Measurements from ENCODE around the gene PPFIBP1. TPM values are rescaled to one million over a fixed set of nuclear protein-coding genes. Genes with fewer than 3 reads are reported as not detected.

PPFIBP1 gene
- total and polyA plus RNA-seq, 4 experiments from 2014 or later: 2.1 to 6.5 (median 3.8) TPM

DNA sequence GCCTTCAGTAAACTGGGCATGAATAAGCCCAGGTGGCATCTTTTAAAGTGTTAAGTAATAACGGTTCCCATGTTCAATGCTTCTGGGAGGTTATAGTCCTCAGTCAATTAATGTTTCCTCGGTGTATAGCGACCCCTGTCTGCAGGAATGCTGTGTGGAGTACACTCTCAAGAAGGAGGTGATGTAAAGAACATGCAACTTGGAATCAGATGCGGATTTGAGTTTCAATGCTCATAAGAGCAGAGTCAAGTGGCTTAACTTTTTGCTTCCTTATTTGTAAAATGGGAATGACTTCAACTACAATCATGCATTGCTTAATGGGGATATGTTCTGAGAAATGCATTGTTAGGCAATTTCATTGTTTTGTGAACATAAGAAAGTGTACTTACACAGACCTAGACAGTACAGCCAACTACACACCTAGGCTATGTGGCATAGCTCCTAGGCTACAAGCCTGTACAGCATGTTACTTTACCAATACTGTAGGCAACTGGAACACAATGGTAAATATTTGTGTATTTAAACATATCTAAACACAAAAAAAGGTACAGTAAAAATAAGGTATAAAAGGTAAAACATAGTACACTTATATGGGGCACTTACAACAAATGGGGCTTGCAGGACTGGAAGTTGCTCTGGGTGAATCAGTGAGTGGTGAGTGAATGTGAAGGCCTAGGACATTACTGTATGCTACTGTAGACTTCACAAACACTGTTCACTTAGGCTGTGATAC lies 179.9 kb downstream of the PPFIBP1 start:
- H3K4me1 ChIP-seq (ENCODE audit: insufficient read depth, low read length): no peaks in the 10 kb centered on the region
- H3K27ac ChIP-seq (ENCODE audit: low read depth, low read length): no peak overlapping the region
- H3K36me3 Mint-ChIP-seq: no peaks in the 10 kb centered on the region
- peak overlapping the region in 1 of 7 donors; percentile 47 for H3K27ac Mint-ChIP-seq
- no peaks in the 10 kb centered on the region for H3K9me3 Mint-ChIP-seq
- CTCF ChIA-PET (ENCODE audit: partially characterized antibody): interaction anchor here (0.7 to 7.6 kb wide), 8 partner anchors 8 to 688 kb away, joined by 3 to 65 read pairs (median 4); partner anchors contain the start of gene REP15
- no peak overlapping the region for H3K4me3 ChIP-seq (ENCODE audit: low read length in 2 of 2)
- intact Hi-C loops (cut with micrococcal nuclease): loop anchor here (1.0 to 10.0 kb wide), 2 partner anchors 269 to 679 kb away; partner anchors contain the start of gene MED21
- no peaks in the 10 kb centered on the region for H3K36me3 ChIP-seq (ENCODE audit: insufficient read depth, low read length)
- no peaks in the 10 kb centered on the region for H3K27me3 ChIP-seq (ENCODE audit: insufficient read depth, low read length)
- peak; percentile 52 to 68 (median 58) for DNase-seq
- H3K4me3 Mint-ChIP-seq: no peak overlapping the region
- no peaks in the 10 kb centered on the region for H3K9me3 ChIP-seq (ENCODE audit: control insufficient read depth in 1 of 2, low read length in 2 of 2)
- H3K4me1 Mint-ChIP-seq: peaks cover 0 to 3% (median 0%) of the 10 kb centered on the region in 4 donors
- H3K27me3 Mint-ChIP-seq: peaks cover 2 to 7% of the 10 kb centered on the region in 2 donors
- POLR2A ChIA-PET (ENCODE audit: partially characterized antibody): no interaction called here

DNA sequence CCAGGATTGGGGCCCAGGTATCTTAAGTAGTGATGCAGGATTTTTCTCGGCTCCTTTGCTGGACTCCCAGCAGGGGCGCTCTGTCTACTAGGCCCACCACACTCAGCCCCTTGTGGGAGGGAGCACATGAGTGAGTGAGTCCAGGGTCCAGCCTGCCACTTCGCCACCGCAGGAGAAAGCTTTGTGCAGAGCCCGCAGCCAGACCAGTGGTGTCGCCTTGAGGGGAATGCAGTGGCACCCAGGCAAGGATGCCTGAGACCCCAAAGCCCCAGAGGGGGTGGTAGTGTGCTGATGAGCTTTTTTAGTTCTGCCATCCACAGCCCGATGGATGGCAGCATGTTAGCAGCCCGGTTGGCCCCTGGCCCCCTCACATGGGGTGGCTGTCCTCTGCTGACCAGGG lies 181.3 kb downstream of the PPFIBP1 start:
- Mint-ChIP-seq H3K4me1 (peaks cover 0 to 4% (median 3%) of the 10 kb centered on the region in 4 donors), H3K27me3 (peaks cover 2 to 4% of the 10 kb centered on the region in 2 donors), H3K9me3 (peaks cover 0 to 2% (median 0%) of the 10 kb centered on the region in 8 donors), H3K27ac (no peak overlapping the region), H3K36me3 (peaks cover 0 to 3% of the 10 kb centered on the region in 2 donors), H3K4me3 (no peak overlapping the region)
- intact Hi-C loops (cut with micrococcal nuclease): loop anchor here (10.0 kb wide), 1 partner anchor 680 kb away; the partner anchor contains the start of gene MED21
- ChIA-PET POLR2A (ENCODE audit: partially characterized antibody) (no interaction called here), CTCF (ENCODE audit: partially characterized antibody) (interaction anchor here (1.2 to 7.6 kb wide), 3 partner anchors 31 to 271 kb away, joined by 4 to 65 read pairs (median 18); no protein-coding TSS in a partner anchor)
- Histone ChIP-seq H3K27ac (ENCODE audit: low read depth, low read length) (no peak overlapping the region), H3K27me3 (ENCODE audit: insufficient read depth, low read length) (no peaks in the 10 kb centered on the region), H3K4me3 (ENCODE audit: low read length in 2 of 2) (no peak overlapping the region), H3K36me3 (ENCODE audit: insufficient read depth, low read length) (no peaks in the 10 kb centered on the region), H3K4me1 (ENCODE audit: insufficient read depth, low read length) (no peaks in the 10 kb centered on the region), H3K9me3 (ENCODE audit: control insufficient read depth in 1 of 2, low read length in 2 of 2) (no peaks in the 10 kb centered on the region)
- no peak for DNase-seq

DNA sequence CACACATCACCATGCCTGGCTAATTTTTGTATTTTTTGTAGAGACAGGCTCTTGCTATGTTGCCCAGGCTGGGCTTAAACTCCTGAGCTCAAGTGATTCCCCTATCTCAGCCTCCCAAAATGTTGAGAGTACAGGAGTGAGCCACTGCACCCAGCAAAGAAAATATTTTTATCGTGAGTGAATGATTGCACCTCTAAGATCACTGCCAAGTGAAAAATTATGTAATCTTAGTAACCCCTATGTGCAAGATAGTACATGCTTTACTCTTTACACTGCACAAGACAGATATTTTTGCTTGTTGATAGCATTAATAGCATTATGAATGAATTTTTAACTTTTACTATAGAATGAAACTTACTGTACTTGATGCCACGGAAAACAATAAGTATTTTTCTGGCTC lies 183.2 kb downstream of the PPFIBP1 start:
- no peak overlapping the region for H3K27ac Mint-ChIP-seq
- H3K9me3 Mint-ChIP-seq: peaks cover 0 to 5% (median 0%) of the 10 kb centered on the region in 8 donors
- H3K4me3 Mint-ChIP-seq: no peak overlapping the region
- H3K36me3 ChIP-seq (ENCODE audit: insufficient read depth, low read length): peaks cover 3% of the 10 kb centered on the region
- H3K4me3 ChIP-seq (ENCODE audit: low read length in 2 of 2): no peak overlapping the region
- peaks cover 0 to 2% of the 10 kb centered on the region in 2 donors for H3K27me3 Mint-ChIP-seq
- DNase-seq: no peak
- H3K27me3 ChIP-seq (ENCODE audit: insufficient read depth, low read length): no peaks in the 10 kb centered on the region
- no peak overlapping the region for H3K27ac ChIP-seq (ENCODE audit: low read depth, low read length)
- H3K9me3 ChIP-seq (ENCODE audit: control insufficient read depth in 1 of 2, low read length in 2 of 2): no peaks in the 10 kb centered on the region
- POLR2A ChIA-PET (ENCODE audit: partially characterized antibody): no interaction called here
- H3K4me1 ChIP-seq (ENCODE audit: insufficient read depth, low read length): peaks cover 12% of the 10 kb centered on the region
- H3K4me1 Mint-ChIP-seq: peaks cover 8 to 24% (median 17%) of the 10 kb centered on the region in 4 donors
- CTCF ChIA-PET (ENCODE audit: partially characterized antibody): interaction anchor here (1.3 to 2.3 kb wide), 3 partner anchors 9 to 273 kb away, joined by 4 to 18 read pairs (median 8); no protein-coding TSS in a partner anchor
- H3K36me3 Mint-ChIP-seq: peaks cover 0 to 17% of the 10 kb centered on the region in 2 donors
- intact Hi-C loops (cut with micrococcal nuclease): loop anchor here (10.0 kb wide), 1 partner anchor 682 kb away; the partner anchor contains the start of gene MED21

DNA sequence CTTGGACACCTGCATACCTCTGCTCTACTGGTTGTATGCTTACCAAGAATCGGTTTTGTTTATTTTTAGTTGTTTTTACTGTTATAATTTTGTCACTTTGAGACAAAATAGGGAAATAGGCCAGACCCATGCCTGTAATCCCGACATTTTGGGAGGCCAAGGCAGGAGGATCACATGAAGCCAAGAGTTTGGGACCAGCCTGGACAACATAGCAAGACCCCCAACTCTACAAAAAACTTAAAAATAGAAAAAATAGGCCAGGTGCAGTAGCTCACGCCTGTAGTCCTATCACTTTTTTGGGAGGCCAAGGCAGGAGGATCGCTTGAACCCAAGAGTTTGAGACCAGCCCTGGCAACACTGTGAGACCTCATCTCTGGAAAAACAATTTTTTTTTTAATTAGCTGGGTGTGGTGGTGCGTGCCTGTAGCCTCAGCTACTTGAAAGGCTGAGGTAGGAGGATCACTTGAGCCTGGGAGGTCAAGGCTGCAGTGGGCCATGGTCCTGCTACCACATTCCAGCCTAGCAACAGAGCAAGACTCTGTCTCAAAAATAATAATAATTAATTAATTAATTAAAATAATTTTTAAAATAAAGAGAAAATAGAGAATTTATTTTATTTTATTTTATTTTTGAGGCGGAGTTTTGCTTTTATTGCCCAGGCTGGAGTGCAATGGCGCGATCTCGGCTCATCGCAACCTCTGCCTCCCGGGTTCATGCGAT lies 185.4 kb downstream of the PPFIBP1 start:
- no peak overlapping the region for H3K27ac ChIP-seq (ENCODE audit: low read depth, low read length)
- Mint-ChIP-seq H3K4me1 (peaks cover 15 to 40% (median 28%) of the 10 kb centered on the region in 4 donors), H3K4me3 (peak overlapping the region in 6 of 8 donors; percentile 4 to 100 (median 98)), H3K9me3 (peaks cover 0 to 5% (median 0%) of the 10 kb centered on the region in 8 donors), H3K27ac (peak overlapping the region in 3 of 7 donors; percentile 30 to 99 (median 97)), H3K27me3 (no peaks in the 10 kb centered on the region), H3K36me3 (peaks cover 0 to 24% of the 10 kb centered on the region in 2 donors)
- peak overlapping the region in 1 of 2 donors; percentile 78 for H3K4me3 ChIP-seq (ENCODE audit: low read length in 2 of 2)
- CTCF ChIA-PET (ENCODE audit: partially characterized antibody): interaction anchor here (0.8 to 1.3 kb wide), 3 partner anchors 8 to 276 kb away, joined by 3 to 4 read pairs (median 3); no protein-coding TSS in a partner anchor
- H3K9me3 ChIP-seq (ENCODE audit: control insufficient read depth in 1 of 2, low read length in 2 of 2): no peaks in the 10 kb centered on the region
- H3K4me1 ChIP-seq (ENCODE audit: insufficient read depth, low read length): peaks cover 25% of the 10 kb centered on the region
- no peak for DNase-seq
- H3K27me3 ChIP-seq (ENCODE audit: insufficient read depth, low read length): no peaks in the 10 kb centered on the region
- peaks cover 3% of the 10 kb centered on the region for H3K36me3 ChIP-seq (ENCODE audit: insufficient read depth, low read length)
- POLR2A ChIA-PET (ENCODE audit: partially characterized antibody): interaction anchor here (0.6 to 1.6 kb wide), 4 partner anchors 9 to 687 kb away, joined by 3 to 11 read pairs (median 4); partner anchors contain the start of genes CCDC91, KLHL42, MANSC4 and MED21
- intact Hi-C loops (cut with micrococcal nuclease): loop anchor here (10.0 kb wide), 1 partner anchor 685 kb away; the partner anchor contains the start of gene MED21

DNA sequence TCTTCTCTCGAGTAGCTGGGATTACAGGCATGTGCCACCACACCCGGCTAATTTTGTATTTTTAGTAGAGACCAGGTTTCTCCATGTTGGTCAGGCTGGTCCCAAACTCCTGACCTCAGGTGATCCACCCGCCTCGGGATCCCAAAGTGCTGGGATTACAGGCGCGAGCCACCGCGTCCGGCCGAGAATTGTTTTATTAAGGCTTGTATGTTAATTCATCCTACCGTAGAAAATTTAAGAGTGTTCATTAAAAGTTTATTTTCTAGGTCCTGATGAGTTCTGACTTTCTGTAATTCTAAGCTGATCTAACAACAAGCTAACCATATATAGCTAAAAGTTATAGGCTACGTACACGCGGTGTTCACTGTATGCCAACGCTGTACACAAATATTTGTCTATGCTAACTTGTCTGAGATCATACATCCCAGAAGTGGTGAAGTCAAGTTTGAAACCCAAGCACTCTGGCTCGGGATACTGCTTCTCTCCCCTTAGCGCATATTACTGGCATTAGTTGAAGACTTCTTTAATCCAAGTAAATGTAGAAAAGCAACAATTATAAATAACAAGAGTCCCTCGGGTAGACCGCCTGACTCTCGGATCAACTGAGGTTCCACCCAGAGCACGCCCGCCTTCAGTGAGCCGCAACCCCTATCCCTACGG lies 186.1 kb downstream of the PPFIBP1 start:
- Histone ChIP-seq H3K27me3 (ENCODE audit: insufficient read depth, low read length) (no peaks in the 10 kb centered on the region), H3K4me1 (ENCODE audit: insufficient read depth, low read length) (peaks cover 25% of the 10 kb centered on the region), H3K27ac (ENCODE audit: low read depth, low read length) (peak overlapping the region; percentile 70), H3K4me3 (ENCODE audit: low read length in 2 of 2) (peak overlapping the region; percentile 52 to 78), H3K36me3 (ENCODE audit: insufficient read depth, low read length) (peaks cover 3% of the 10 kb centered on the region), H3K9me3 (ENCODE audit: control insufficient read depth in 1 of 2, low read length in 2 of 2) (no peaks in the 10 kb centered on the region)
- DNase-seq: no peak
- Mint-ChIP-seq H3K36me3 (peaks cover 4 to 29% of the 10 kb centered on the region in 2 donors), H3K27me3 (no peaks in the 10 kb centered on the region), H3K9me3 (peaks cover 0 to 5% (median 0%) of the 10 kb centered on the region in 8 donors), H3K4me1 (peaks cover 15 to 44% (median 29%) of the 10 kb centered on the region in 4 donors), H3K4me3 (peak overlapping the region; percentile 92 to 100 (median 98)), H3K27ac (peak overlapping the region; percentile 90 to 99 (median 97))
- intact Hi-C loops (cut with micrococcal nuclease): loop anchor here (1.0 to 10.0 kb wide), 6 partner anchors 71 to 771 kb away; partner anchors contain the start of genes CCDC91, FGFR1OP2, KLHL42 and MANSC4
- ChIA-PET POLR2A (ENCODE audit: partially characterized antibody) (interaction anchor here (0.6 to 1.6 kb wide), 4 partner anchors 9 to 688 kb away, joined by 3 to 11 read pairs (median 4); partner anchors contain the start of genes CCDC91, KLHL42, MANSC4 and MED21), CTCF (ENCODE audit: partially characterized antibody) (interaction anchor here (1.1 to 1.3 kb wide), 2 partner anchors 9 to 276 kb away, joined by 3 to 4 read pairs; no protein-coding TSS in a partner anchor)

DNA sequence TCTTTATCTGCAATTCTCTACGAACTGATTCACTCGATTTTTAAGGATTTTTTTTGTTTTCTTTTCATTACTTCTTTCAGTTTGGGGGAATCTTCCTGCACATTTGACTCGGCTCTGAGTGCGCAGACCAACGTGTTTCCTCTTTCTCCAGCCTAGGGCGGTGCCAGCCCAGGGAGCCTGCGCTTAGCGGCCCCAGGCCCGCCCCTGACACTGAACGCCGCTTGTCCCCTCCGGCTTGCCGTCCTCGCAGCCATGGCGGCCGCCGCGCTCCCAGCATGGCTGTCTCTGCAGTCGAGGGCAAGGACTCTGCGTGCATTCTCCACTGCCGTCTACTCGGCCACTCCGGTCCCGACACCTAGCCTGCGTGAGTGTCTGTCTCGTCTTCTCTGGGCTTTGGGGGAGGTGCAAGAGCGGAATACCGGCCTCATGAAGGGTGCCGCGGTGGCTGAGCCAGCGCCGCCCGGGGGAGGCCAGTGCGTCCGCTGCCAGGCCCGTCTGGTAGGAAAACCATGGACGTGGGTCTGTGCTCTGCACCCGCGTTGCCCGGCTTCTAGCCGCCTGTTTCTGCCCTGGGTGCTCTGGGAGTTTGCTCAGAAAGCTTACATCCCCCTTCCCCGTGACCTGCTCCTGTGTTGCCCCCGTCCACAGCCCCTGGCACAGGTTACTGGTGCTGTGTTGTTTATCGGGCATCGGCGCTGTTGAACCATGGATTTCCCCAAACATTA lies 186.7 kb downstream of the PPFIBP1 start, which contains the start of gene MRPS35:
Gene MRPS35, plus strand, starts transcription at position 241 of the 725 bp plus-strand sequence. Its CDS starts 12 bp downstream, at position 253.
- Mint-ChIP-seq H3K27me3 (no peaks in the 10 kb centered on the region), H3K4me3 (peak within 1 kb of the TSS; percentile 92 to 100 (median 98)), H3K36me3 (peaks cover 4 to 29% of the 10 kb centered on the region in 2 donors), H3K27ac (peak within 1 kb of the TSS; percentile 90 to 99 (median 97)), H3K9me3 (peaks cover 0 to 5% (median 0%) of the 10 kb centered on the region in 8 donors), H3K4me1 (peaks cover 15 to 44% (median 29%) of the 10 kb centered on the region in 4 donors)
- ChIA-PET CTCF (ENCODE audit: partially characterized antibody) (no interaction called here), POLR2A (ENCODE audit: partially characterized antibody) (interaction anchor here (0.6 to 1.6 kb wide), 5 partner anchors 10 to 479 kb away, joined by 3 to 11 read pairs (median 4); partner anchors contain the start of genes CCDC91, KLHL42 and MANSC4)
- Histone ChIP-seq H3K4me3 (ENCODE audit: low read length in 2 of 2) (peak within 1 kb of the TSS; percentile 52 to 78), H3K27me3 (ENCODE audit: insufficient read depth, low read length) (no peaks in the 10 kb centered on the region), H3K27ac (ENCODE audit: low read depth, low read length) (peak within 1 kb of the TSS; percentile 70), H3K4me1 (ENCODE audit: insufficient read depth, low read length) (peaks cover 25% of the 10 kb centered on the region), H3K9me3 (ENCODE audit: control insufficient read depth in 1 of 2, low read length in 2 of 2) (no peaks in the 10 kb centered on the region), H3K36me3 (ENCODE audit: insufficient read depth, low read length) (peaks cover 3% of the 10 kb centered on the region)
- intact Hi-C loops (cut with micrococcal nuclease): loop anchor here (1.0 to 2.0 kb wide), 5 partner anchors 70 to 772 kb away; partner anchors contain the start of genes CCDC91, FGFR1OP2, KLHL42 and MANSC4
- peak; percentile 90 to 92 (median 91) for DNase-seq
